CD4-positive, alpha-beta memory T cell (primary cell): ENCODE measurements around the gene NOVA2. TPM values are rescaled to one million over a fixed set of nuclear protein-coding genes. Genes with fewer than 3 reads are reported as not detected.

Source experiments
- CTCF ChIA-PET: fragments of 350-600 bp; sonication (Branson Sonifier 250); formaldehyde crosslinking; loops from one replicate; lab custom pipeline; 2021; ENCODE audit warnings: inconsistent platforms; ENCODE audit not compliant: partially characterized antibody; lab: Charles Lee
- POLR2A ChIA-PET: fragments of 350-600 bp; sonication (Branson Sonifier 250); formaldehyde crosslinking; loops from one replicate; lab custom pipeline; 2021; ENCODE audit not compliant: partially characterized antibody; lab: Charles Lee
- DNase-seq, 5 donors: peaks; one replicate each; pipeline versions ENCODE4 v3.0.0 to v3.0.0-alpha.2; 2020 to 2022; ENCODE audit warnings: mixed read lengths in 1 of 5
- H3K27ac ChIP-seq: one replicate; pipeline ENCODE4 v1.7.0; 2013; ENCODE audit warnings: low read depth, low read length
- H3K27me3 ChIP-seq: 2 replicates; pipeline ENCODE4 v1.7.0; 2013; ENCODE audit warnings: mild to moderate bottlenecking, low read length, moderate library complexity; ENCODE audit not compliant: insufficient read depth
- H3K36me3 ChIP-seq: 2 replicates; pipeline ENCODE4 v1.7.0; 2013; ENCODE audit warnings: mild to moderate bottlenecking, low read length, moderate library complexity; ENCODE audit not compliant: insufficient read depth
- H3K4me1 ChIP-seq: 2 replicates; pipeline ENCODE4 v1.7.0; 2013; ENCODE audit warnings: mild to moderate bottlenecking, low read length, moderate library complexity; ENCODE audit not compliant: insufficient read depth
- H3K4me3 ChIP-seq, 2 donors: one replicate each; pipeline ENCODE4 v1.7.0; 2013; ENCODE audit warnings: low read length in 2 of 2, mild to moderate bottlenecking in 1 of 2
- H3K9me3 ChIP-seq, 2 donors: one replicate each; pipeline ENCODE4 v1.7.0; 2013; ENCODE audit warnings: low read length in 2 of 2, control low read depth in 1 of 2; ENCODE audit not compliant: control insufficient read depth in 1 of 2
- H3K27ac Mint-ChIP-seq, 7 donors: one replicate each; pipeline ENCODE4 v1.8.0; 2020 to 2021; ENCODE audit warnings: mixed read lengths in 7 of 7, mild to moderate bottlenecking in 6 of 7, inconsistent platforms in 3 of 7, moderate library complexity in 3 of 7
- H3K27me3 Mint-ChIP-seq, 2 donors: one replicate each; pipeline ENCODE4 v1.8.0; 2020 to 2021; ENCODE audit warnings: mixed read lengths in 2 of 2
- H3K36me3 Mint-ChIP-seq, 2 donors: one replicate each; pipeline ENCODE4 v1.8.0; 2020 to 2021; ENCODE audit warnings: mixed read lengths in 2 of 2, inconsistent platforms in 1 of 2, mild to moderate bottlenecking in 1 of 2
- H3K4me1 Mint-ChIP-seq, 4 donors: one replicate each; pipeline ENCODE4 v1.8.0; 2020 to 2021; ENCODE audit warnings: mixed read lengths in 4 of 4, mild to moderate bottlenecking in 1 of 4
- H3K4me3 Mint-ChIP-seq, 8 donors: one replicate each; pipeline ENCODE4 v1.8.0; 2020 to 2021; ENCODE audit warnings: mixed read lengths in 8 of 8, mild to moderate bottlenecking in 7 of 8, moderate library complexity in 6 of 8, inconsistent platforms in 3 of 8
- H3K9me3 Mint-ChIP-seq, 8 donors: one replicate each; pipeline ENCODE4 v1.8.0; 2020 to 2021; ENCODE audit warnings: mixed read lengths in 8 of 8, mild to moderate bottlenecking in 5 of 8, inconsistent platforms in 3 of 8, moderate library complexity in 1 of 8
- intact Hi-C: fragments of 100-400 bp; cut with micrococcal nuclease; formaldehyde crosslinking; loops from one replicate; pipeline ENCODE4 v1.15.1; 2023
- polyA plus RNA-seq, 2 donors: library from polyadenylated mRNA; unstranded; fragments of 300-500 nt; fragmentation: Illumina TruSeq; gene quantifications; one replicate each; pipeline ENCODE4 v1.2.3, GENCODE V29; 2021
- total RNA-seq, 2 experiments: library from RNA; stranded (reverse); gene quantifications; one replicate each; pipeline ENCODE4 v1.2.3, GENCODE V29; 2021

Gene NOVA2
- total and polyA plus RNA-seq, 4 experiments from 2014 or later = not detected

DNA sequence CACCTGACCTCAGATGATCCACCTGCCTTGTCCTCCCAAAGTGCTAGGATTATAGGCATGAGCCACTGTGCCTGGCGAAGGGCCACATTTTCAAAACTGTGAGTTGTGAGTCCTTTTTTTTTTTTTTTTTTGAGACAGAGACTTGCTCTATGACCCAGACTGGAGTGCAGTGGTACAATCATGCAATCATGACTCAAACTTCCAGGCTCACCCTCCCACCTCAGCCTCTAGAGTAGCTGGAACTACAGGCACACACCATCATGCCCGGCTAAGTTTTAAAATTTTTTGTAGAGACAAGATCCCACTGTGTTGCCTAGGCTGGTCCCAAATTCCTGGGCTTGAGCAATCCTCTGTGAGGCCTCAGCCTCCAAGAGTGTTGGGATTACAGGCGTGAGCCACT, 67.4 kb downstream of the NOVA2 start:
- Histone ChIP-seq H3K4me3 (no peak overlapping the region), H3K9me3 (no peaks in the 10 kb centered on the region), H3K27me3 (no peaks in the 10 kb centered on the region), H3K4me1 (peaks cover 10% of the 10 kb centered on the region), H3K36me3 (no peaks in the 10 kb centered on the region), H3K27ac (no peak overlapping the region)
- intact Hi-C loops = no loop called here
- Mint-ChIP-seq H3K27ac (no peak overlapping the region), H3K4me1 (peaks cover 0 to 19% (median 3%) of the 10 kb centered on the region in 4 donors), H3K27me3 (peaks cover 9 to 13% of the 10 kb centered on the region in 2 donors), H3K4me3 (no peak overlapping the region), H3K9me3 (peaks cover 0 to 4% (median 0%) of the 10 kb centered on the region in 8 donors), H3K36me3 (peaks cover 0 to 5% of the 10 kb centered on the region in 2 donors)
- no peak for DNase-seq
- ChIA-PET CTCF (no interaction called here), POLR2A (no interaction called here)

DNA sequence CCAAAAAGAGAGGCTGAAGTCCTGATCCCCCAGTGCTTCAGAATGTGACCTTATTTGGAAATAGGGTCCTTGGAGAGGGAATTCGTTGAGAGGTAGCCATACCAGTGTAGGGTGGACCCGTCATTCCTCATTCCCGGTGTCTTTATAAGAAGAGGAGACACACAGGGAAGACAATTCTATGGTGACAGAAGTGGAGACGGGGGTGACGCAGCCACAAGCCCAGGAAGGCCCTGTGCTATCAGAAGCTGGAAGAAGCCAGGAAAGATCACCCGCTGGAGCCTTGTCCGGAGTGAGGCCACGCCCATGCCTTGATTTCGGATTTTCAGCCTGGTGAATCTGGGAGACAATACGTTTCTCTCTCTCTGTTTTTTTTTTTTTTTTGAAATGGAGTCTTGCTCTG, 68.7 kb downstream of the NOVA2 start:
- Mint-ChIP-seq H3K27me3 (peaks cover 7 to 9% of the 10 kb centered on the region in 2 donors), H3K4me1 (peaks cover 9 to 29% (median 11%) of the 10 kb centered on the region in 4 donors), H3K27ac (peak overlapping the region in 1 of 7 donors; percentile 52), H3K36me3 (peaks cover 6 to 14% of the 10 kb centered on the region in 2 donors), H3K4me3 (no peak overlapping the region), H3K9me3 (peaks cover 0 to 4% (median 0%) of the 10 kb centered on the region in 8 donors)
- Histone ChIP-seq H3K27ac (no peak overlapping the region), H3K36me3 (no peaks in the 10 kb centered on the region), H3K27me3 (no peaks in the 10 kb centered on the region), H3K4me3 (no peak overlapping the region), H3K9me3 (no peaks in the 10 kb centered on the region), H3K4me1 (peaks cover 19% of the 10 kb centered on the region)
- POLR2A ChIA-PET = no interaction called here
- intact Hi-C loops = no loop called here
- no peak for DNase-seq
- CTCF ChIA-PET = no interaction called here

DNA sequence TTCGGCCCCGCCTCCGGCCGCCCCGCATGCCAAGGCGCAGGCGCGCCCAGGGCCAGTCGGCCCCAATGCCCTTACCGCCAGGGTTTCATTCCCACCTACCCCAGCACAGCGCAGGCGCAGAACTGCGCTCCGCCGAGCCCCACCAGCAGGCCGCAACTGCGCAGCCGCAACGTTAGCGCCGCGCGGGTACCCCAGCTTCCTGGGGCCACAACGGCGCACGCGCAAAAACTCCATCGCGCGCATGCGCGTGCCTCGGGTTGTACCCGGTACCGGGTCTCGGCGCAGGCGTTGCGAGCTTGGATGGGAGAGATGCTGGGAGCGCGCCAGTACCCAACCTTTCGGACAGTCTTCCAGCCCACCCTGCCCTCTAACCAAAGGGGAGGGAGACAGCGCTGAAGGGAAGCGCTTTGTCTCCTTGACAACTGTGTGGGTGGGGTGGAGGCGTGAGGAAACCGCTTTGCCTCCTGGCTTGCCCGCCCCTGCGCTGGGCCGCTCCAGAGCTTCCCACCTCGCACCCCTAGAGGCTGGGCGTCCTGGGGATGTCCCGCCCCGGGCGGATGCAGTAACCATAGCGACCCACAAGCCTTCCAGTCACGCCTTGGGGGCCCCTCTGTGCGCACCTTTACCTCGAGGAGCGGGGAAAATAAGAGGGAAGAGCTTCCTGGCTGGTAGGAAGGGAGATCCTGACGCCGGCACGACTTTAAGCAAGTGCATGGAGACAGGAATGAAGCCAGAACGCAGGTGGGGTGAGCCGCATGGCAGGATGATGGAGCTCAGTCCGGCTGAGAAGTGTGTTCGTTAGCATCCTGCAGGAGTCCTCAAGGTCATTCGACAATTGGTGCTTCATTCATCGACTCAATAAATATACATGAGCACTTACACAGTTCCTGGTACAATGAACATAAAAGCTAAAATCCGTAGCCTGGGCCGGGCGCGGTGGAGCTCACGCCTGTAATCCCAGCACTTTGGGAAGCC, 70.7 kb downstream of the NOVA2 start:
- H3K27ac Mint-ChIP-seq = peak overlapping the region; percentile 83 to 96 (median 95)
- H3K9me3 Mint-ChIP-seq = peaks cover 0 to 4% (median 0%) of the 10 kb centered on the region in 8 donors

GRCh38 chr19:45901912-45902650, 71.6 kb downstream of the NOVA2 start, which contains the start of gene MYPOP:
MYPOP (minus strand) TSS chr19:45902613; CDS start chr19:45901773, 840 bp downstream.
- H3K4me1 ChIP-seq = peaks cover 19% of the 10 kb centered on the region
- Mint-ChIP-seq H3K9me3 (peaks cover 0 to 4% (median 0%) of the 10 kb centered on the region in 8 donors), H3K27me3 (no peaks in the 10 kb centered on the region), H3K36me3 (peaks cover 13 to 27% of the 10 kb centered on the region in 2 donors), H3K27ac (peak within 1 kb of the TSS; percentile 88 to 96 (median 95)), H3K4me1 (peaks cover 9 to 32% (median 12%) of the 10 kb centered on the region in 4 donors), H3K4me3 (peak within 1 kb of the TSS; percentile 94 to 98 (median 96))
- DNase-seq = no peak
- CTCF ChIA-PET = interaction anchor here (1.0 to 2.9 kb wide), 9 partner anchors 10 to 123 kb away, joined by 3 to 14 read pairs (median 5); partner anchors contain the start of genes FOXA3 and IRF2BP1
- POLR2A ChIA-PET = interaction anchor here (0.6 to 4.7 kb wide), 14 partner anchors 10 to 725 kb away, joined by 3 to 83 read pairs (median 6); partner anchors contain the start of genes CCDC61, FOXA3, GIPR and IRF2BP1
- H3K4me3 ChIP-seq = peak within 1 kb of the TSS; percentile 86 to 90
- H3K9me3 ChIP-seq = no peaks in the 10 kb centered on the region
- H3K27me3 ChIP-seq = no peaks in the 10 kb centered on the region
- peak within 1 kb of the TSS; percentile 79 for H3K27ac ChIP-seq
- peaks cover 8% of the 10 kb centered on the region for H3K36me3 ChIP-seq
- intact Hi-C loops = loop anchor here (1.0 to 5.0 kb wide), 6 partner anchors 16 to 495 kb away; partner anchors contain the start of genes CCDC61, IRF2BP1, POLR1G and SYMPK

More for the DNA sequence above, 70.7 kb downstream of the NOVA2 start:
- H3K4me1 Mint-ChIP-seq = peaks cover 9 to 32% (median 12%) of the 10 kb centered on the region in 4 donors
- Histone ChIP-seq H3K36me3 (peaks cover 5% of the 10 kb centered on the region), H3K4me3 (peak overlapping the region; percentile 86 to 90), H3K27ac (peak overlapping the region; percentile 79), H3K9me3 (no peaks in the 10 kb centered on the region), H3K4me1 (peaks cover 19% of the 10 kb centered on the region), H3K27me3 (no peaks in the 10 kb centered on the region)
- ChIA-PET CTCF (interaction anchor here (0.7 to 2.9 kb wide), 11 partner anchors 11 to 133 kb away, joined by 3 to 14 read pairs (median 4); partner anchors contain the start of genes FOXA3 and IRF2BP1), POLR2A (interaction anchor here (0.6 to 4.7 kb wide), 16 partner anchors 11 to 725 kb away, joined by 3 to 83 read pairs (median 4); partner anchors contain the start of genes CCDC61, FOXA3, GIPR and IRF2BP1)
- H3K4me3 Mint-ChIP-seq = peak overlapping the region; percentile 83 to 97 (median 95)
- peaks cover 13 to 27% of the 10 kb centered on the region in 2 donors for H3K36me3 Mint-ChIP-seq
- intact Hi-C loops = loop anchor here (1.0 to 5.0 kb wide), 6 partner anchors 17 to 496 kb away; partner anchors contain the start of genes CCDC61, IRF2BP1, POLR1G and SYMPK
- DNase-seq = peak; percentile 97 to 100 (median 100)
- no peaks in the 10 kb centered on the region for H3K27me3 Mint-ChIP-seq

DNA sequence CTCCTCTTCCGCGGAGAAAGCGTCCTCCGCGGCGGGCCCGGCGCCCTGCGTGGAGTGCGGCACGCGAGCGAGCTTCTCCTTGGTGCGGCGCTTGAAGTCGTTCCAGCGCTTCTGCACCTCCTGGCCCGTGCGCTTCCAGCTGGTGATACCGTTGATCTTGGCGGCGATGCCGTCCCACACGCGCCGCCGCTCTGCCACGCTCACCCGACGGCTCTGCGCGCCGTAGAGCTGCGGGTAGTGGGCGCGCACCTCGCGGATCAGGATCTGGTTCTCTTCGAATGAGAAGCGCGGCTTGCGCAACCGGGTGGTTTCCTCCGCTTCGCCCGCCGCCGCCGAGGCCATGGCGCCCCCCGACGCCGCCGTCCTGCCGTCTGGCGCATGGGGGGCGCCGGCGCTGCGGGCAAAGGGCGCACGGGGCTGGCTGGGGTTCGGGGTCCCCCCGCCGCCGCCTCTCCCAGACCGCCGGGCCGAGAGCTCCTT, 72.2 kb downstream of the NOVA2 start:
- H3K27ac ChIP-seq = peak overlapping the region; percentile 79
- Mint-ChIP-seq H3K9me3 (peaks cover 0 to 4% (median 0%) of the 10 kb centered on the region in 8 donors), H3K4me3 (peak overlapping the region in 5 of 8 donors; percentile 31 to 59 (median 49)), H3K36me3 (peaks cover 13 to 27% of the 10 kb centered on the region in 2 donors), H3K27me3 (no peaks in the 10 kb centered on the region), H3K27ac (peak overlapping the region in 1 of 7 donors; percentile 88), H3K4me1 (peaks cover 9 to 32% (median 12%) of the 10 kb centered on the region in 4 donors)
- no peaks in the 10 kb centered on the region for H3K9me3 ChIP-seq
- POLR2A ChIA-PET = interaction anchor here (0.6 to 4.7 kb wide), 7 partner anchors 9 to 701 kb away, joined by 3 to 83 read pairs (median 8); partner anchors contain the start of genes CCDC61 and IRF2BP1
- CTCF ChIA-PET = interaction anchor here (1.0 to 2.9 kb wide), 3 partner anchors 9 to 37 kb away, joined by 3 to 14 read pairs (median 8); partner anchors contain the start of gene FOXA3
- no peak overlapping the region for H3K4me3 ChIP-seq
- H3K27me3 ChIP-seq = no peaks in the 10 kb centered on the region
- DNase-seq = peak in 4 of 5 donors; percentile 22 to 60 (median 26)
- H3K36me3 ChIP-seq = peaks cover 8% of the 10 kb centered on the region
- intact Hi-C loops = loop anchor here (5.0 kb wide), 1 partner anchor 116 kb away; no protein-coding TSS in a partner anchor
- H3K4me1 ChIP-seq = peaks cover 19% of the 10 kb centered on the region
